ENCODE results near the gene SMC1A.

GRCh38 chrX:53471346-53471745, 48.9 kb upstream of the SMC1A start:
- TF ChIP-seq CTCF (IDR thresholded peaks at IDR 0.05) = no peak
- no peak for TF ChIP-seq POLR2AphosphoS5 (IDR thresholded peaks at IDR 0.05; ENCODE audit: insufficient read depth in 1 of 2, low read depth in 1 of 2)
- no peak for TF ChIP-seq POLR2A (IDR thresholded peaks at IDR 0.05)
